GM12801 (cell line): ENCODE measurements around the gene CCDC138.

ENCODE experiments used
- CTCF ChIP-seq: IDR thresholded peaks from one replicate; pipeline ENCODE4 v1.5.1; 2011; ENCODE audit warnings: control low read depth; ENCODE audit not compliant: insufficient read length; ENCODE audit errors: extremely low read depth

Gene CCDC138

GRCh38 chr2:108805782-108806181 is 19.2 kb downstream of the CCDC138 start:
- no peak for TF ChIP-seq CTCF

DNA sequence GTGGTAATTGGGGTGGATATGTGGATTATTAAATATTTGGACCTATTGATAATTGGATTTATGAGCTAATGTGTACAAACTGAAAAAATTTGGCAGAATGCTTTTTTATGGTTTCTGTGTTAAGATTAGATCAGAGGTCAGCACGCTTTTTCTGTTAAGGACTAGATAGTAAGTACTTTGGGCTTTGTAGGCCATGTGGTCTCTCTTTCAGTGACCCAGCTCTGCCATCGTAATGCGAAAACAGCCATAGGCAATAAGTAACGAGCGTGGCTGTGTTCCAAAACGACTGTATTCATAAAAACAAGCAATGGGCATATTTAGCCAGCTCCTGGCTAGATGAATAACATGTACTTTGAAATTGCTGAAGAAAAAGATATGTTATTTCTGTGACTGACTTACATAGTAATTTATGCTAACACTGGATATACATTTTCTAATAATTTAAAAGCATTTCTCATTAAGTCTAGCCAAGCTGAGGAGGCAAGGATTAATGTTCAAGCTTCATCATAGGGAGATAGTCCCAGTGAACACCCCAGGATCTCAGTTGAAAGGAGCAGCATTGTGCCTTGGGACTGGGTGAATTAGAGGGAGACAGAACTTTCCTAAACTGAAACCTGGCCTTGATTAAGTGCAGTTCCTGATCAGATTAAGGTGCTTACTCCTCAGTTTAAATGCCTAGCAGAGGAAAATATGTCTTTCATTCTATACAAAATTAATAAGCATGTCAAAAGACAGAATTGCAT is 20.0 kb downstream of the CCDC138 start:
- TF ChIP-seq CTCF = no peak

DNA sequence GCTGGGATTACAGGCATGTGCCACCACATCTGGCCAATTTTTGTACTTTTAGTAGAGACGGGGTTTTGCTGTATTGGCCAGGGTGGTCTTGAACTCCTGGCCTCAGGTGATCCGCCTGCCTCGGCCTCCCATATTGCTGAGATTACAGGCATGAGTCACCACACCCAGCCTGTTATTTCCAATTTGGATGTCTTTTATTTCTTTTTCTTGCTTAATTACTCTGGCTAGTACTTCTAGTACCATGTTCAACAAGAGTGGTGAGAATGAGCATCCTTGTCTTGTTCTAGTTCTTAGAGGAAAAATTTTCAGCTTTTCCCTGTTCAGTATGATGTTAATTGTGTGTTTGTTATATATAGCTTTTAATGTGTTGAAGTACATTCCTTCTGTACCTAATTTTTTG is 23.4 kb downstream of the CCDC138 start:
- no peak for TF ChIP-seq CTCF

DNA sequence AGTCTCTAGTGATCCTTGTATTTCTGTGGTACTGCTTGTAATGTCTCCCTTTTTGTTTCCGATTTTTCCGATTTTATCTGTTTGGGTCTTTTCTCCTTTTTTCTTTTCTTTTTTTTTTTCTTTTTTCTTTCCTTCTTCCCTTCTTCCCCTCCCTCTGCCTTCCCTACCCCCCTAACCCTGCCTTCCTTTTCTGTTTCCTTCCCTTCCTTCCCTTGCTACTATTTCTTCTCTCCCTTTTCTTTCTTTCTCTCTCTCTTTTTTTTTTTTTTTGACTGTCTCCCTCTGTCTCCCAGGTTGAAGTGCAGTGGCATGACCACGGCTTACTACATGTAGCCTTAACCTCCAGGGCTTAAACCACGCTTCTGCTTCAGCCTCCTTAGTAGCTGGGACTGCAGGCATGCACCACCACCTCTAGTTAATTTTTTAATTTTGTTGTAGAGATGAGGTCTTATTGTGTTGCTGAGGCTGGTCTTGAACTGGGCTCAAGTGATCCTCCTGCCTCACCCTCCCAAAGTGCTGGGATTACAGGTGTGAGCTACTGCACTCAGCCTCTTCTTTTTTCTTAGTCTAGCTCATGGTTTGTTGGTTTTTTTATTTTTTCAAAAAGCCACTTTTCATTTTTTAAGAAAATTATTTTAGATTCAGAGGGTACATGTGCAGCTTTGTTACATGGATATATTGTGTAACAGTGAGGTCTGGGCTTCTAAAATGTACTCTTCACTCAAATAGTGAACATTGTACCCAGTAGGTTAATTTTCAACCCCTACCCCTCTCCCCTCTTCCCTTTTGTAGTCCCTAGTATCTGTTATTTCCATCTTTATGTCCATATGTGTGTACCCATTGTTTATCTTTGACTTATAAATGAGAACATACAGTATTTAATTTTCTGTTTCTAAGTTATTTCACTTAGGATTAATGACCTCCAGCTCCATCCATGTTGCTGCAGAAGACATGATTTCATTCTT is 24.7 kb downstream of the CCDC138 start:
- TF ChIP-seq CTCF = no peak

GRCh38 chr2:108813732-108814131 is 27.2 kb downstream of the CCDC138 start:
- TF ChIP-seq CTCF = no peak

GRCh38 chr2:108820482-108820881 is 33.9 kb downstream of the CCDC138 start:
- TF ChIP-seq CTCF = no peak

- no peak for TF ChIP-seq CTCF
Measured at GRCh38 chr2:108823286-108823685, 36.7 kb downstream of the CCDC138 start.
